ENCODE measurements around the gene HDDC3. TPM values are rescaled to one million over a fixed set of nuclear protein-coding genes. Genes with fewer than 3 reads are reported as not detected.

HDDC3 gene
- total RNA-seq, 1 donor from 2014 or later, result 10.5 TPM

GRCh38 chr15:90884719-90885431 lies 47.5 kb downstream of the HDDC3 start:
- H3K36me3 Mint-ChIP-seq (ENCODE audit: low read depth, unreplicated experiment), result no peaks in the 10 kb centered on the region
- Histone ChIP-seq H3K4me1 (ENCODE audit: insufficient read depth, low read length) (peaks cover 20% of the 10 kb centered on the region), H4K20me1 (ENCODE audit: insufficient read depth, low read length) (no peaks in the 10 kb centered on the region), H3K27ac (ENCODE audit: low read depth, low read length) (peak overlapping the region; percentile 25), H3K4me3 (ENCODE audit: insufficient read depth, low read depth, low read length) (peak overlapping the region; percentile 33), H3K9ac (ENCODE audit: low read length) (peak overlapping the region; percentile 79), H3K9me3 (ENCODE audit: insufficient read depth, low read depth, low read length) (no peaks in the 10 kb centered on the region), H2AFZ (ENCODE audit: low read depth, low read length) (peak overlapping the region; percentile 63), H3K36me3 (ENCODE audit: insufficient read depth, low read length) (no peaks in the 10 kb centered on the region), H3K79me2 (ENCODE audit: insufficient read depth, low read length) (no peaks in the 10 kb centered on the region), H3K4me2 (ENCODE audit: low read length) (peak overlapping the region; percentile 82), H3K27me3 (ENCODE audit: insufficient read depth, low read length) (no peaks in the 10 kb centered on the region)
- DNase-seq (ENCODE audit: low read depth) (no peak), FAIRE-seq (no peak)
- H3K9me3 Mint-ChIP-seq (ENCODE audit: unreplicated experiment), result no peaks in the 10 kb centered on the region
- H3K27ac Mint-ChIP-seq (ENCODE audit: unreplicated experiment), result peak overlapping the region; percentile 78
- TF ChIP-seq CTCF (IDR thresholded peaks at IDR 0.05; ENCODE audit: insufficient read depth, low read depth, low read length), result no peak
- no peak for TF ChIP-seq EZH2 (IDR thresholded peaks at IDR 0.05; ENCODE audit: insufficient read depth, low read length)
- H3K4me3 Mint-ChIP-seq (ENCODE audit: unreplicated experiment), result no peak overlapping the region
- peaks cover 2% of the 10 kb centered on the region for H3K27me3 Mint-ChIP-seq (ENCODE audit: low read depth, unreplicated experiment)
- no peaks in the 10 kb centered on the region for H3K4me1 Mint-ChIP-seq (ENCODE audit: low read depth, unreplicated experiment)

DNA sequence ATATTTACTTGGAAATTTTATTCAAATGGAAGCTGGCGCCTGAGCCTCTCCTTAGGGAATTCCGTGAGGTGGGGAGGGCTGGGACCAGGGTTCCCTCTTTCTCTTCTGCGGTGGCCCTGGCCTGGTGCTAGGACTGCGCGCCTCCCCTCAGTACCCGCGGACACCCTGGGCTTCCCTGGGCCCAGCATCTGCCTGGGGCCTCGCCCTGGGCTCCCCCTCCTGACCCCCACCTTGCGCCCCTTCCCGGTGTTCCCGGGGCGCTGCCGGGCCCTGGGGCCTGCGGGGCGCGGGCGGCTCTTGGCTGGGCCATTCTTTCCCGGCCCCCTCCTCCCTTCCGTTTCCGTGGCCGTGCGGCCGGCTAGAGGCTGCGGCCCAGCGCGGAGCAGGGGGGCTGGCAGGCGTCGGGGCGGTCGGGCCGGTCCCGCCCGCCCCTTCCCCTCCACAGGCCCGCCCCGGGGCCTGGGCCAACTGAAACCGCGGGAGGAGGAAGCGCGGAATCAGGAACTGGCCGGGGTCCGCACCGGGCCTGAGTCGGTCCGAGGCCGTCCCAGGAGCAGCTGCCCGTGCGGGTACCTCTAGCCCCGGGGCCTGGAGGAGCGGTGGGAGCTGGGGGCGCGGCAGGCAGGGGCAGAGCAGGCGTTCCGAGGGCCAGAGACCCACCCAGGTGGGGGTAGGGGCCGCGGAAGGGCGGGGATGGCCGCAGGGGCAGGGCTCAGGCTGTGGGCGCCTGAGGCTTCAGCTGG lies 48.2 kb downstream of the HDDC3 start, which contains the start of gene FES:
Gene FES, plus strand, starts transcription at position 529 of the 743 bp plus-strand sequence. CDS start 542 bp downstream, outside the sequence.
- Histone ChIP-seq H3K27ac (ENCODE audit: low read depth, low read length) (peak within 1 kb of the TSS; percentile 25), H3K4me2 (ENCODE audit: low read length) (peak within 1 kb of the TSS; percentile 82), H3K36me3 (ENCODE audit: insufficient read depth, low read length) (peaks cover under 1% of the 10 kb centered on the region), H3K4me1 (ENCODE audit: insufficient read depth, low read length) (peaks cover 20% of the 10 kb centered on the region), H2AFZ (ENCODE audit: low read depth, low read length) (peak within 1 kb of the TSS; percentile 64), H3K79me2 (ENCODE audit: insufficient read depth, low read length) (no peaks in the 10 kb centered on the region), H3K9me3 (ENCODE audit: insufficient read depth, low read depth, low read length) (no peaks in the 10 kb centered on the region), H4K20me1 (ENCODE audit: insufficient read depth, low read length) (no peaks in the 10 kb centered on the region), H3K9ac (ENCODE audit: low read length) (peak within 1 kb of the TSS; percentile 79), H3K27me3 (ENCODE audit: insufficient read depth, low read length) (no peaks in the 10 kb centered on the region), H3K4me3 (ENCODE audit: insufficient read depth, low read depth, low read length) (peak within 1 kb of the TSS; percentile 33)
- no peaks in the 10 kb centered on the region for H3K9me3 Mint-ChIP-seq (ENCODE audit: unreplicated experiment)
- DNase-seq (ENCODE audit: low read depth) (no peak), FAIRE-seq (no peak)
- TF ChIP-seq EZH2 (IDR thresholded peaks at IDR 0.05; ENCODE audit: insufficient read depth, low read length) (no peak), CTCF (IDR thresholded peaks at IDR 0.05; ENCODE audit: insufficient read depth, low read depth, low read length) (no peak)
- H3K27ac Mint-ChIP-seq (ENCODE audit: unreplicated experiment), result peak within 1 kb of the TSS; percentile 78
- no peak within 1 kb of the TSS for H3K4me3 Mint-ChIP-seq (ENCODE audit: unreplicated experiment)
- peaks cover 3% of the 10 kb centered on the region for H3K36me3 Mint-ChIP-seq (ENCODE audit: low read depth, unreplicated experiment)
- H3K27me3 Mint-ChIP-seq (ENCODE audit: low read depth, unreplicated experiment), result peaks cover 2% of the 10 kb centered on the region
- no peaks in the 10 kb centered on the region for H3K4me1 Mint-ChIP-seq (ENCODE audit: low read depth, unreplicated experiment)
